Measurements from ENCODE around the gene GGT6. TPM values are rescaled to one million over a fixed set of nuclear protein-coding genes. Genes with fewer than 3 reads are reported as not detected.

GGT6 gene
- total RNA-seq, 1 donor from 2014 or later: not detected

- TF ChIP-seq, protein P1, sequence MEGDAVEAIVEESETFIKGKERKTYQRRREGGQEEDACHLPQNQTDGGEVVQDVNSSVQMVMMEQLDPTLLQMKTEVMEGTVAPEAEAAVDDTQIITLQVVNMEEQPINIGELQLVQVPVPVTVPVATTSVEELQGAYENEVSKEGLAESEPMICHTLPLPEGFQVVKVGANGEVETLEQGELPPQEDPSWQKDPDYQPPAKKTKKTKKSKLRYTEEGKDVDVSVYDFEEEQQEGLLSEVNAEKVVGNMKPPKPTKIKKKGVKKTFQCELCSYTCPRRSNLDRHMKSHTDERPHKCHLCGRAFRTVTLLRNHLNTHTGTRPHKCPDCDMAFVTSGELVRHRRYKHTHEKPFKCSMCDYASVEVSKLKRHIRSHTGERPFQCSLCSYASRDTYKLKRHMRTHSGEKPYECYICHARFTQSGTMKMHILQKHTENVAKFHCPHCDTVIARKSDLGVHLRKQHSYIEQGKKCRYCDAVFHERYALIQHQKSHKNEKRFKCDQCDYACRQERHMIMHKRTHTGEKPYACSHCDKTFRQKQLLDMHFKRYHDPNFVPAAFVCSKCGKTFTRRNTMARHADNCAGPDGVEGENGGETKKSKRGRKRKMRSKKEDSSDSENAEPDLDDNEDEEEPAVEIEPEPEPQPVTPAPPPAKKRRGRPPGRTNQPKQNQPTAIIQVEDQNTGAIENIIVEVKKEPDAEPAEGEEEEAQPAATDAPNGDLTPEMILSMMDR (IDR thresholded peaks at IDR 0.05; ENCODE audit: unreplicated experiment): no peak
- Mint-ChIP-seq H3K27me3 (ENCODE audit: unreplicated experiment) (peaks cover 36% of the 10 kb centered on the region), H3K4me3 (ENCODE audit: unreplicated experiment) (no peak overlapping the region), H3K27ac (ENCODE audit: unreplicated experiment) (no peak overlapping the region), H3K9me3 (ENCODE audit: unreplicated experiment) (no peaks in the 10 kb centered on the region), H3K4me1 (ENCODE audit: unreplicated experiment) (peaks cover 18% of the 10 kb centered on the region), H3K36me3 (ENCODE audit: low read depth, unreplicated experiment) (peaks cover 3% of the 10 kb centered on the region)
- DNase-seq (ENCODE audit: low spot score): no peak
These were observed 22.0 kb downstream of the GGT6 start for GRCh38 chr17:4538236-4539002.

GRCh38 chr17:4537451-4538235 lies 22.7 kb downstream of the GGT6 start:
- peaks cover 34% of the 10 kb centered on the region for H3K27me3 Mint-ChIP-seq (ENCODE audit: unreplicated experiment)
- no peak for DNase-seq (ENCODE audit: low spot score)
- H3K36me3 Mint-ChIP-seq (ENCODE audit: low read depth, unreplicated experiment): peaks cover 6% of the 10 kb centered on the region
- H3K9me3 Mint-ChIP-seq (ENCODE audit: unreplicated experiment): no peaks in the 10 kb centered on the region
- H3K4me3 Mint-ChIP-seq (ENCODE audit: unreplicated experiment): no peak overlapping the region
- TF ChIP-seq, protein P1 (IDR thresholded peaks at IDR 0.05; ENCODE audit: unreplicated experiment): no peak
- peaks cover 22% of the 10 kb centered on the region for H3K4me1 Mint-ChIP-seq (ENCODE audit: unreplicated experiment)
- peak overlapping the region; percentile 48 for H3K27ac Mint-ChIP-seq (ENCODE audit: unreplicated experiment)

DNA sequence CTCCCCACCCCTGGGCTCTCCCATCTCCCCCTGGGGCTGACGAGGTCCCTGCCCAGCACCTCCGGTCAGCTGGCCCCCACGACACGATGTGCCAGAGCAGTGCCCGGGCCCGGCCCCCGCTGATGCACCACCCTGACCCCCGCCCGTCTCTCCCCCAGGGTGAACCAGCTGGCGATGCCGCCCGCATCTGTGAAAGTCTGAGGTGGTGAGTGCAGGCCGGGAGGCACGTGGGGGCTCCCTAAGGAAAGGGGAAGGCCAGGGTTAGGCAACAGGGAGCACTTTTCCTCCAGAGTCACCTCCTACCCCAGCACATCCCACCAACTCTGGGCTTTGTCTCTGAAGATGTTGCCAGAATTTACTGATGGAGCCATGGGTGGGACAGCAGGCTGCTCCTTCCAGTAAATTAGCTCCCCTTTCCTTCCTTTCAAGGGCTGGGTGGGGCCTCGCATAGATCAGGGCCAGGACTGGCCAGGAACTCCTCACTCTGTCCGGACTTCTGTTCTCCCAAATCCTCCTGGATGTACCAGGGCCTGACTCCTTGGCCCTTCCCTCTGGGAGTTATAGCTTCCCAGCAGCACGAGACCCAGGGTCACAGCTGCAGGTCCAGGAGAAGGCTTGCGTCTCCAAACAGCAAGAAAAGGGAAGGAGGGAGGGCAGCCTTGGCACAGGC lies 23.5 kb downstream of the GGT6 start:
- H3K36me3 Mint-ChIP-seq (ENCODE audit: low read depth, unreplicated experiment): peaks cover 11% of the 10 kb centered on the region
- peaks cover 29% of the 10 kb centered on the region for H3K4me1 Mint-ChIP-seq (ENCODE audit: unreplicated experiment)
- H3K27ac Mint-ChIP-seq (ENCODE audit: unreplicated experiment): no peak overlapping the region
- no peak for DNase-seq (ENCODE audit: low spot score)
- no peak overlapping the region for H3K4me3 Mint-ChIP-seq (ENCODE audit: unreplicated experiment)
- no peaks in the 10 kb centered on the region for H3K9me3 Mint-ChIP-seq (ENCODE audit: unreplicated experiment)
- TF ChIP-seq, protein P1 (IDR thresholded peaks at IDR 0.05; ENCODE audit: unreplicated experiment): no peak
- H3K27me3 Mint-ChIP-seq (ENCODE audit: unreplicated experiment): peaks cover 29% of the 10 kb centered on the region

DNA sequence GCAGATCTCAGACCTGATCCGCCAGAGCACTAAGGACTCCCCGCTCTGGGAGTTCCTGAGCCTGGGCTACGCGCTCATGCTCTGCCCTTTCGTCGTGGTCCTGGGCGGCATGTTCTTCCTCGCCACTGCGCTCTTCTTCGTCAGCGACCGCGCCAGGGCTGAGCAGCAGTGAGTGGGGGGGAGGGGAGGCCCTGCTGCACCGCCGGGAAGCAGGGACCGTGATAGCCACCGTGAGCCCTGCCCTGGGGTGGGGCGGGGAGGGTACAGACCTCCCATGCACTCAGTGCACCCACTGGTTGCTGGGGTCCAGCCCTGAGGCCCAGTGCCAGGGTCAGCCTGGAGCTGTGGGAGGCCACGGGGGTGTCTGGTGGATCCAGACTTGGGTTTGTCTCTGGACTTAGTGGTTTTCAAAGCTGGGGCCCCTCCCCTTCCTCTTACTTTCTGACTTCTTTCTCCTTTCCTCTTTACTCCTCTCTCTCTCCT lies 24.1 kb downstream of the GGT6 start:
- peaks cover 33% of the 10 kb centered on the region for H3K4me1 Mint-ChIP-seq (ENCODE audit: unreplicated experiment)
- H3K36me3 Mint-ChIP-seq (ENCODE audit: low read depth, unreplicated experiment): peaks cover 13% of the 10 kb centered on the region
- H3K4me3 Mint-ChIP-seq (ENCODE audit: unreplicated experiment): no peak overlapping the region
- no peaks in the 10 kb centered on the region for H3K9me3 Mint-ChIP-seq (ENCODE audit: unreplicated experiment)
- H3K27me3 Mint-ChIP-seq (ENCODE audit: unreplicated experiment): peaks cover 27% of the 10 kb centered on the region
- H3K27ac Mint-ChIP-seq (ENCODE audit: unreplicated experiment): no peak overlapping the region
- TF ChIP-seq, protein P1 (IDR thresholded peaks at IDR 0.05; ENCODE audit: unreplicated experiment): no peak
- DNase-seq (ENCODE audit: low spot score): no peak
